HG03342 (cell line): ENCODE measurements around the gene ABCD4.
"Not testable (repeated sequence)": the region's sequence is repeated elsewhere in the genome, so short reads cannot be mapped to it uniquely, and the experiment has no call there.

Experiments used
- ATAC-seq: cut with Tn5 transposase; IDR thresholded peaks from one replicate; pipeline ENCODE4 v1.9.1; 2021; ENCODE audit warnings: mild to moderate bottlenecking, moderate library complexity; ENCODE audit not compliant: unreplicated experiment

ABCD4 gene

DNA sequence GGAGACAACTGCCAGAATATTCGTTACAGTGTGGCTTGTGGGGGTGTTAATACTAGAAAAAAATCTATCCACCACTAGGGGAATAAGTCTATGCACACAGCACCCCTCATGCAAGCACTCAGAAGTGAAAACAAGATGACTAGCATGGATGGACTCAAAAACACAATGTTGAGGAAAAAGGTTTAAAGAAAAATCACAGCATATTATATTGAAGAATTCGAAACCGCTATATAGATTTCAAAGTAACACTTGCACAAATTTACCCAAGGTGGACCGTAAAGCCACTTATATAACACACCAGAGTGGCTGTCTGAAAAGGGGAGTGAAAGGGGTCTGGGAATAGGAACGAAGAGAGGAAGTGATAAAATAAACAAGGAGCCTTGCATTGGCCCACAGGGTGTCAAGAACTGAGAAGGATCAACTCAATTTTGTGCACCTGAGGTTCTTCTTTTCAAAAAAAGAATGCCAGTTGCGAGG is 544 bp downstream of the ABCD4 start:
- ATAC-seq = peak; percentile 43

- ATAC-seq = no peak
Measured at GRCh38 chr14:74301594-74302151, 1.1 kb downstream of the ABCD4 start.

GRCh38 chr14:74299061-74299545 is 3.6 kb downstream of the ABCD4 start:
- ATAC-seq = no peak

GRCh38 chr14:74297986-74298385 is 4.7 kb downstream of the ABCD4 start:
- ATAC-seq = no peak

GRCh38 chr14:74296037-74296467 is 6.7 kb downstream of the ABCD4 start:
- ATAC-seq = no peak

DNA sequence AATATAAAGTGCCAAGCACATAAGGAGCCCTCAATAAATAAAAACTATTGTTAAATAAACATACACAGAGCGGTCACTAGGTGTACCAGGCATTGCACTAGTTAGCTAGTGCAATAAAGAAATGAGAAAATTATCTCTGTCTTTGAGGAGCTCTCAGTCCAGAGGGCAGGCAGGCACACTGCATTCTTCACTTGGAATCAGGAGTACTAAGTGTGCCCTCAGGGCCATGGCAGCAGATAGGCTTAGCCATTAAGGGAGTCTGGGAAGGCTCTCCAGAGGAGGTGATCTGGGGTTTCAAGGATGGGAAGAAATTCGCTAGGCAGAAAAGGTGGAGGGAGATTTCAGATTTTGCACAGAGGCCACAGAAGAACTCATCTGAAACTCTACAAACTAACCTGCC is 9.1 kb downstream of the ABCD4 start:
- ATAC-seq = no peak

- no peak for ATAC-seq
Measured at GRCh38 chr14:74292061-74292460, 10.7 kb downstream of the ABCD4 start.

- no peak for ATAC-seq
Measured at GRCh38 chr14:74290415-74290814, 12.3 kb downstream of the ABCD4 start.

DNA sequence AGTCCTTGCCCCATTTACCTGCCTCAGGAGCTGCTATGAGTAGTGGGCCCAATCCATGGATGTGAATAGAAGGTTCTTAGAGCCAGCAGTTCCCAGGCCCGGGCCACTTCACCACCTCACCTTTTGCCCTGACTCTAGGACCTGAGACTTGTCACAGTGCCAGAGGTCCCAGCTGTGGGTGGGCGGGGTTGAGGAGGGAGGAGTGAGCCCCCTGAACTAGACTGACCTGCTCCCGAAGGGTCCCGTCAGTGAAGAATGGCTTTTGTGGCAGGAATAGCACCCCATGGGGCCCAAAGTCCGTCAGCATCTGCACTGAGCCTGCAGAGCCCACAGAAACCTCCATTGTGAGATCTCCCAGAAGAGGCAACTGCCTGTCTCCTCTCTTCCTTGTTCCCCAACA is 12.9 kb downstream of the ABCD4 start:
- ATAC-seq = no peak

DNA sequence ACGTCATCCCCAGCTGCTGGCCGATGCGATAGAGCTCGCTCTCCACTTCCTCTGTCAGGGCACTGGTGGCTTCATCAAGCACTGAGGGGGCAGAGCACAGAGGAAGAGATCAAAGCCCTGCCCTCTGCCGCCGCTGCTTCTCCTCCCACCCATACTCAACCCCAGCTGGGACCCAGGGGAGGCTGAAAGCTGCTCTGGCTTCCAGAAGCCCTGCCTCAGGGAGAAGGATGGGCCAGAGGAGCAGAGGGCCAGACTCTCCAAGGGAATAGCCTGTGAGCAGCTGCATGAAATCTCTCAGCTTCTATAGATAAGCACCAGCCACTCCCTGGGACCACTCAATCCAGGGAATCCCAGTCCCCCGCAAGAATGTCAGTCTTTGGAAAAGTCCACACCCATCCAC is 16.0 kb downstream of the ABCD4 start:
- no peak for ATAC-seq

DNA sequence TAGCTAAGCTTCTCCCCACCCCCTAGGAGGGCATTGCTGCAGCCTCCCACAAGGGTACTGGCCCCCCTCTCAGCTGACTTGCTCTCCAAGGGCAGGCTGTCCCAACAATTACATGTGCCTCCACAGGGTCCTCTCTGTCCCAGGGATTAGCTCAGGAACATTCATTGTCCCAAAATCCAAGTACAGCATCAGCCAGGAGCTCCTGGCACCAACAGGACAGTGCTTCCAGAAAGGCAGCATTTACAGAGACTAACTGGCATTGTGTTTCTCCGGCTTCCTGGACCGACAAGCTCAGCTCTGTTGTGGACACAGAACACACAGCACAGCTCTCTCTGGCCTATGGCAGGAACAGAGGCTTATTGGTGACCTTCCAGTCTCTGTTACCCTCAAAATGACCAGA is 21.7 kb downstream of the ABCD4 start:
- ATAC-seq = no peak

DNA sequence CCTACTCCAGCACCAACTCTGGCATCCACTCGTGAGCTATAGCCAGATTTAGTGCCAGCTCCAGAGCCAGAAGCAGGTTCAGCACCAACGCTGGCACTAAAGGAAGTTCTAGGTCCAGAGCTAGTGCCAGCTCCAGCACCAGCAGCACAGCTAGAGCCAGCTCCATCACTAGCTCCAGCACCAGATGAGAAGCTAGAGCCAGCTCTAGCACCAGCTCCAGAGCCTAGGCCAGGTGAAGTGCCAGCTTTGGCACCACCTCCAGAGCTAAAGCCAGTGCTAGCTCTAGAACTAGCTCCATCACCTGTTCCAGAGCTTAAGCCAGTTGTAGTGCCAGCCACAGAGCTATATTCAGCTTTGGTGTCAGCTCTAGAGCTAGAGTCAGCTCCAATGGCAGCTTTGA is 24.7 kb downstream of the ABCD4 start:
- no peak for ATAC-seq

- no peak for ATAC-seq
Measured at GRCh38 chr14:74275241-74275841, 27.4 kb downstream of the ABCD4 start.

GRCh38 chr14:74271365-74271764 is 31.4 kb downstream of the ABCD4 start:
- ATAC-seq = no peak

GRCh38 chr14:74270382-74271177 is 32.2 kb downstream of the ABCD4 start:
- ATAC-seq = not testable (repeated sequence)

DNA sequence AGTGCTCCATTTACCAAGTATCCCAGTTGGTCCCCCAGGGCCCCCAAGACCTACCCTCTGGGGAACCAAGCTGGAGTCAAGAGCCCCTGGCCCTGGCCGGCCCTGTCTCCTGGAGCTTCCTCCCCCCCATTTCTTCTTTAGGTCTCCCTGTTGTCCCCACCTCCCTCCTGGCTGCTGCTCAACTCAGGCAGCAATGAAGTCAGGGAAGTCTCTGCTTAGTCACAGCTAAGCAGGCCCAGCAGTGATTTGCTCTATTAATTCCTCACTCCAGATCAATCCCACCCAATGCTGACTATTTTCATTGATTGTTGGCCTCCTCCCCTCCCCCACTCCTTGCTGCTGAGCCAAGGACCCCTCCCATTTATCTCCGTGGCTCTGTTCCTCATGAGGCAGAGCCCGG is 35.1 kb downstream of the ABCD4 start:
- ATAC-seq = no peak

GRCh38 chr14:74265301-74265965 is 37.3 kb downstream of the ABCD4 start:
- no peak for ATAC-seq

- ATAC-seq = no peak
Measured at GRCh38 chr14:74263921-74264320, 38.8 kb downstream of the ABCD4 start.

- no peak for ATAC-seq
Measured at GRCh38 chr14:74263181-74263580, 39.6 kb downstream of the ABCD4 start.

DNA sequence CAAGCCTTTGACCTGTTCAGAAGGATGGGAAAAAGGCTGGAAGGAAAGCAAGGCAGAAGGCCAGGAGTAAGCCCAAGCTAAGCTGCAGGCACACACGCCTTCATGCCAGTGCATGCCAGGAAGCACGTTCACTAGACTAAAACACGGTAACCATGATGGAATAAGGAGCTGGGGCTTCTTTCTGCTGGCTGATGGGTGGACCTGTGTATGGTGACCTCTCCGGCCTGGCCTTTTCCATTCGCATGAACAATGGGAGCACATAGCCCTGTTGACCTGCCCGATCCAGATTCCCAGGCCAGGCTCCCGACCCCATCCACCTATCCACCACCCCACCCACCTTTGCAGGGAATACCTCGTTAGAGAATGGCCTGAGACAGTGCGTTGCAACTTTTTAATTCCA is 40.7 kb downstream of the ABCD4 start:
- no peak for ATAC-seq

DNA sequence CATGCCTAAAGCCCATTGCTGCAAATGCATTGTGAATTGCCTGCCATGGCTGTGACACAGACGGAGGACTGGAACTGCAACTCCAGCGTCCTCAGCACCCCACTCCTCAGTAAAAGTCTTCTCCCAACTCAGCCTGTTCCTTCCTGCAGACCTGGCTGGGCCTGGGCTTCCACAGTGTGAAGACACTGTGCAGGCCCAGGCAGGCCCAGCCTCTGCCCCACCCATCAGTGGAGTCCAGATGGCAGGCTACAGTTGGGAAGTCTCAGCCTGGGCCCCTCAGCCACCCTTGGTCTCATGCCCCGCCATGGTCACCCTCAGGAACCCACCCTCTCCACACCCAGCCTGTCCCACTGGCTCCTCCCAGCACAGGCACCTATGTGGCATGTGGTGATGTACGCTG is 41.4 kb downstream of the ABCD4 start:
- no peak for ATAC-seq
